HG03097 (cell line): ENCODE results near the gene RTN4R.
"Not testable (repeated sequence)": the region's sequence is repeated elsewhere in the genome, so short reads cannot be mapped to it uniquely, and the experiment has no call there.

Experiments
- ATAC-seq: cut with Tn5 transposase; IDR thresholded peaks from one replicate; pipeline ENCODE4 v1.9.1; 2021; ENCODE audit not compliant: unreplicated experiment, low FRiP score

Gene RTN4R

GRCh38 chr22:20268279-20269012, at the start of gene RTN4R:
Gene RTN4R (minus strand): TSS chr22:20268318. CDS start chr22:20268092, 226 bp downstream.
- no peak for ATAC-seq

DNA sequence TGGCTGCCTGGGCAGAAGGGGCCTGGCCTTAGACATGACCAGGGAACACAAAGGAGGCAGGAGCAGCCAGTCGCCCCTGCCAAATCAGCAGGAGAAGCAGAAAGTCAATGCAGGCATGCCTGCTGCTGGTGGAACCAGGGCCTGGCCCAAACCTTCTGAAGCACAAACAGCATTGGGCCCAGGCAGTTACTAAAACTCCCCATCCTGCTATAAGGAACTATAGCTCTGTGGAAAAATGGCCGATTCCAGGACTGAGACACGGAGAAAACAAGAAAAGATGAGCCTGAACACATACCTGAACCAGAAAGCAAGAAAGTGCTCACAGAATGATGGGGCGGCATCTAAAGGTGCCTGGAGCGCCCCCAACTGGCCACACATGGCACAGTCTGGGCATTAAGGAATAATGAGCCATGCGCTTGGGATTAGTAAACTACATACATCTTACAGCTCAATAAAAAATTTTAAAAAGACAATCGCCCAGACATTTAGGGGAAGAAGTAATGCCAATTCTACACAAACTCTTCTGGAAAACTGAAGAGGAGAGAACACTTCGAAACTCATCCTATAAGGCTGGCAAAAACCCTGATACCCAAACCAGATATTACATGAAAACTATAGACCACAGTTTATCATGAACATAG, 49.4 kb upstream of the RTN4R start:
- ATAC-seq, result not testable (repeated sequence)

- ATAC-seq, result no peak
Observed at GRCh38 chr22:20316844-20317401, 48.8 kb upstream of the RTN4R start.

- ATAC-seq, result no peak
Observed at GRCh38 chr22:20316217-20316843, 48.2 kb upstream of the RTN4R start.

GRCh38 chr22:20315337-20316216, 47.5 kb upstream of the RTN4R start:
- ATAC-seq, result no peak

DNA sequence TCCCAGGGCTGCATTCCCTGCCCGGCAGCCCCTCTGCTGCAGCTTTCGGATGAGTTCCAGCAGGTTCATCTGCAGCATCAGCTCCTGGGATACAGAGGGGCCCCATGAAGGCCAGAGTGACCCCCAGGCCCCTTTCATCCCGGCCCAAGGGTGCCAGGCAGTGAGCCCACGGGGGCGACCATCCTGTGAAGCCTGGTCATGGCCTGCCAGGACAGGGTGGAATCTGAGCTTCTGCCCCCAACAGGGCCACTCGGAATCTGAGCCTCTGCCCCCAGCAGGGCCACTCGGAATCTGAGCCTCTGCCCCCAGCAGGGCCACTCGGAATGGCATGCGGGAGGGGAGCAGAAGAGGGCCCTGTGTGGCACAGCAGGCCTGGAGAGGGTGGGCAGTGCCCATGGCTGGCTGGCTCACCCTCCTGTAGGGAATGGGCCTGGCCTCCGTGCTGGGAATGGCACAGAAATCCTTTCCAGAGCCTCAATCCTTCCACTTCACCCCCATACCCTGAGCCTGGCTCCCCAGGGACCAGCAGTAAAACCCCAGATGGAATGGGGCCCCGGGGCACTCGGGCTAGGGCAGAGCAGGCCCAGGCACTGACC, 46.7 kb upstream of the RTN4R start:
- not testable (repeated sequence) for ATAC-seq

DNA sequence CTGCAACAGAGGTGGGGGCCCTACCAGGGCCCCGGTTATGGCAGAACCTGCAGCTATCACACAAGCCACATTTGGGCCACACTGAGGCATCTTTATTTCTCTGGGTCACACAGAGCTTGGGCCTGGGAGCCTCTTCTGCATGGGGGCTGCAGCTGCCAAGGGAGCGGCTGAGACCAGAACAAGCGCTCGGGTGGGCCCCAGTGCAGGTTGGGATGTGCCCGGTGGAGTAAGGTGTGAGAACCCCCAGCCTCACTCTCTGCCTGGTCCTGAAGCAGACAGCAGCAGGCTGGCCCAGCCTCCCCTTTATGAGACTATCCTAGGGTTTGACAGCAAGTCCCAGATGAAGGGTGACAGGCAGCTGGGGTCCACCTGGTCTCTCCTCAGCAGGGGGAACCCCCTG, 46.1 kb upstream of the RTN4R start:
- not testable (repeated sequence) for ATAC-seq

DNA sequence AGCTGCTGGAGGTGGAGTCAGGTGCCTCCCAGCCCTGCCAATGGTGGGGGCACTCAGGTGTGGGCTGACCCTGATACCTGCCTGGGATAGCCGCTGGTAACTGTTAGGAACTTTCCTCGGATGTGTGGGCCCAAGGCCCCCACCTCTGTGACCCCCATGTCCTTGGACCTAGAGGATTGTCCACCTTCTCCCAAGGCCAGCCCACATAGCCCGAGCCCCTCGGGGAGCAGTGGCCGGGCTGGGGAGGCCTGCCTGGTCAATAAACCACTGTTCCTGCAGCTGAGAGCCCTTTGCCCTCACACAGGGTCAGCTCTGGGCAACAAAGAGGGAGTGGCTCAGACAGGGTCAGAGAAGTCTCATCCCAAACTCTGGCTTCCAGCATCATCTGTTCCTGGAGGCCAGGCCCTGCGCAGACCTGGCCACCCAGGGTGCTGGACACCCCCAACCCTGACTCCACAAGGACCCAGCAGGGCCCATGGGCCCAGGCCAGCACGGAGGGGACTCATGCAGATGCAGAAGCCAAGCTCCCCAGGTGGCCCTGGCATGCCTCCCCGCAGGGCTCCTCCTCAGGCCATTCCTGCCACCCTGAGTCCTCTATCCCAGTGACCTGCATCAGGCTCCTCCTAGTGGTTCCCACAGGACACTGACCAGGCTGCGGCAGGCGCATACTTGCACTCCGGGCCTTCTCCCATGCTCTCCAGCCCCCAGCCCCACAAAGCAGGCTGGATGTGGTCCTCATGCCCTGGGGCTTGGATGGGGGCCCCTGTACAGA, 45.4 kb upstream of the RTN4R start:
- ATAC-seq, result not testable (repeated sequence)

GRCh38 chr22:20312396-20313191, 44.5 kb upstream of the RTN4R start:
- ATAC-seq, result no peak

DNA sequence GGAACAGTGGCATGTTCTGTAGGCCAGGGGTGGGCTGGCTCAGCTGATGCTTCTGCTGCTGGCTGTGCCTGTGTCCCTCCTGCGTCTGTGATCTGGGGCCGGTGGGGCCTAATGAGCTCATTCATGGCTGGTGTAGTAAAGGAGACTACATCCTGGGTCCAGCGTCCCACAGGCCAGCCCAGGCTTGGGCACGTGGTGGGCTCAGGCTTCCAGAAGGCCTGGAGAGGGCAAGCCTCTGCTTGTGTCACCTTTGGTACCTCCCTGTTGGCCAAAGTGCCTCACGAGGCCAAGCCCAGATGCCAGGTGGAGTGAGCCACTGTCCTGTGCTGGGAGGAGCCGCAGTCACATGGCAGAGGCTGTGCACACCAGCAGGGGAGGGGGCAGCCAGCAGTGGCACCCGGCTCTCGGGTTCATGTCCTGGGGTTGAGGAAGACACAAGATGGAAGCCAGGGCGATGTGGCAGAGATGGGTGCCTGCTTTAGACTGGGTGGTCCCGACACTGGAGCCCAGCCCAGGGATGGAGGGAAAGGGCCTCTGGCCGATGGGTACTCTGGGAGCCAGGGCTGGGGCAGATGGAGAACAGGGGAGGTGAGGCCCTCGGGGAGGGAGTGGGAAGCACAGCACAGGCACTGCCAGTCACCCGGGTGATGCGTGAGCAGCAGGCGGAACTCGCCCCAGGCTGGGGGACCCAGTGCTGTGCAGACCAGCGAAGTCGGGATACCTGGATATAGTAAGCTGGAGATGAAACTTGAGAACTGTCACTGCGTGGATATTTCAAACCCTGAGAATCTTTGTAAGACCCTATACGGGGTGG, 43.3 kb upstream of the RTN4R start:
- ATAC-seq, result not testable (repeated sequence)

- not testable (repeated sequence) for ATAC-seq
Observed at GRCh38 chr22:20310773-20311172, 42.7 kb upstream of the RTN4R start.

DNA sequence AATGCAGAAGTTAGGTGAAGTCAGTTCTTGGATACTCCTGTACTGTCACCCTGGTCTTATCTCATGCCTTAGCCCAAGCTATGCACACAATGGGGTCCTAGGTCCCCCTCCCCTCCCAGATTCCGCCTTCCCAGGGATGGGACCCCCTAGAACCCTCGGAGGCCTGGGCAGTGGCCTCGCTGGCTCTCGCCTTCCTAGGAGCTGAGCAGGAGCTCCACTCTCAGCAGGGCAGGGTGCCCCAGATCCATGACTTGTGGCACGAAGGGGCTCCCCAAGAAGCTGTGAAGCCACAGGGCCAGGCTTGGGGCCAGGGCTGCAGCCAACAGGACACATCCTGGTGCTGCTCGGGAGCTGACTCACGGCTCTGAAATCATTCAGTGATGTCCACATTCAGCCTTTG, 42.1 kb upstream of the RTN4R start:
- not testable (repeated sequence) for ATAC-seq

GRCh38 chr22:20308806-20309650, 40.9 kb upstream of the RTN4R start:
- not testable (repeated sequence) for ATAC-seq

- ATAC-seq, result not testable (repeated sequence)
Observed at GRCh38 chr22:20307448-20308447, 39.6 kb upstream of the RTN4R start.

GRCh38 chr22:20306646-20307447, 38.7 kb upstream of the RTN4R start:
- not testable (repeated sequence) for ATAC-seq
